IMR-90 (cell line): Measurements from ENCODE around the gene PLA2G12B. TPM values are rescaled to one million over a fixed set of nuclear protein-coding genes. Genes with fewer than 3 reads are reported as not detected.

Experiments
- ATAC-seq: fragments of 200-7000 bp; cut with Tn5 transposase; 2 replicates; pipeline ENCODE4 v1.9.1; 2020; ENCODE audit warnings: low read depth, mild to moderate bottlenecking, moderate library complexity
- BruUV-seq: library from RNA; stranded (reverse); fragments of 400-500 nt; replicated peaks from 2 replicates; lab custom pipeline; 2021; lab: Mats Ljungman, UMichigan
- CTCF ChIA-PET: fragments of 300-600 bp; formaldehyde crosslinking; extraction: SDS; loops from one replicate; lab custom pipeline; 2021; ENCODE audit warnings: antibody characterized with exemption; lab: Yijun Ruan, JAX
- POLR2A ChIA-PET: fragments of 300-600 bp; sonication (Branson Sonifier 250); formaldehyde crosslinking; loops from one replicate; lab custom pipeline; 2022; ENCODE audit warnings: antibody characterized with exemption; ENCODE audit not compliant: unreplicated experiment; lab: Charles Lee
- DNase-seq: peaks from one replicate; pipeline ENCODE4 v3.0.0; 2013
- H2AFZ ChIP-seq: replicated peaks from 2 replicates; pipeline ENCODE3; 2013; ENCODE audit warnings: low read length, mild to moderate bottlenecking; ENCODE audit not compliant: poor library complexity
- H2AK5ac ChIP-seq: 2 replicates; pipeline ENCODE4 v1.6.1; 2013; ENCODE audit warnings: low read depth, low read length, inconsistent platforms
- H2AK9ac ChIP-seq: replicated peaks from 2 replicates; pipeline ENCODE3; 2013; ENCODE audit warnings: mild to moderate bottlenecking, low read depth, low read length, moderate library complexity; ENCODE audit not compliant: poor library complexity
- H2BK120ac ChIP-seq: 2 replicates; pipeline ENCODE4 v1.6.1; 2013; ENCODE audit warnings: low read depth, low read length, inconsistent platforms
- H2BK15ac ChIP-seq: 3 replicates; pipeline ENCODE4 v1.6.1; 2013; ENCODE audit warnings: low read depth, low read length, inconsistent platforms
- H2BK20ac ChIP-seq: 2 replicates; pipeline ENCODE4 v1.6.1; 2013; ENCODE audit warnings: low read depth, mild to moderate bottlenecking, inconsistent platforms, low read length, moderate library complexity
- H2BK5ac ChIP-seq: 2 replicates; pipeline ENCODE4 v1.6.1; 2013; ENCODE audit warnings: mild to moderate bottlenecking, low read depth, low read length, inconsistent platforms; ENCODE audit not compliant: poor library complexity, severe bottlenecking
- H3K14ac ChIP-seq: replicated peaks from 2 replicates; pipeline ENCODE4 v1.6.1; 2013; ENCODE audit warnings: low read depth, low read length, inconsistent platforms
- H3K18ac ChIP-seq: 2 replicates; pipeline ENCODE4 v1.6.1; 2013; ENCODE audit warnings: low read depth, low read length, control low read depth
- H3K23ac ChIP-seq: 2 replicates; pipeline ENCODE4 v1.6.1; 2013; ENCODE audit warnings: low read depth, low read length, inconsistent platforms
- H3K27ac ChIP-seq: 2 replicates; pipeline ENCODE4 v1.5.1; 2013; ENCODE audit warnings: mild to moderate bottlenecking, control low read depth, low read length; ENCODE audit not compliant: insufficient read depth
- H3K27me3 ChIP-seq: 2 replicates; pipeline ENCODE4 v1.6.1; 2013; ENCODE audit warnings: low read length; ENCODE audit not compliant: control insufficient read depth, insufficient read depth
- H3K36me3 ChIP-seq: 2 replicates; pipeline ENCODE4 v1.6.1; 2013; ENCODE audit warnings: low read length, mixed read lengths; ENCODE audit not compliant: control insufficient read depth, insufficient read depth
- H3K4ac ChIP-seq: 2 replicates; pipeline ENCODE4 v1.6.1; 2013; ENCODE audit warnings: low read depth, low read length, inconsistent platforms
- H3K4me1 ChIP-seq: 2 replicates; pipeline ENCODE4 v1.6.1; 2013; ENCODE audit warnings: low read length, mixed read lengths; ENCODE audit not compliant: control insufficient read depth, insufficient read depth
- H3K4me2 ChIP-seq: 2 replicates; pipeline ENCODE4 v1.6.1; 2013; ENCODE audit warnings: low read depth, mild to moderate bottlenecking, control low read depth, low read length, moderate library complexity
- H3K4me3 ChIP-seq: 2 replicates; pipeline ENCODE4 v1.5.1; 2013; ENCODE audit warnings: low read depth, mild to moderate bottlenecking, control low read depth, low read length, moderate library complexity; ENCODE audit not compliant: insufficient read depth
- H3K56ac ChIP-seq: 2 replicates; pipeline ENCODE4 v1.6.1; 2013; ENCODE audit warnings: low read length, inconsistent platforms; ENCODE audit not compliant: insufficient read depth; ENCODE audit errors: extremely low read depth
- H3K79me1 ChIP-seq, 2 experiments: 2 replicates each; pipeline ENCODE4 v1.6.1; 2013; ENCODE audit warnings: low read length in 2 of 2, inconsistent platforms in 1 of 2, low read depth in 1 of 2
- H3K9ac ChIP-seq: 2 replicates; pipeline ENCODE4 v1.6.1; 2013; ENCODE audit warnings: low read depth, low read length, control low read depth
- H3K9me1 ChIP-seq: 2 replicates; pipeline ENCODE4 v1.6.1; 2013; ENCODE audit warnings: low read length, inconsistent platforms; ENCODE audit not compliant: insufficient read depth
- H3K9me3 ChIP-seq: 2 replicates; pipeline ENCODE4 v1.6.1; 2013; ENCODE audit warnings: low read length; ENCODE audit not compliant: control insufficient read depth, insufficient read depth
- H4K20me1 ChIP-seq: 2 replicates; pipeline ENCODE4 v1.6.1; 2013; ENCODE audit warnings: low read length, inconsistent platforms; ENCODE audit not compliant: insufficient read depth
- H4K5ac ChIP-seq: 2 replicates; pipeline ENCODE4 v1.6.1; 2013; ENCODE audit warnings: mild to moderate bottlenecking, low read depth, low read length, control low read depth
- H4K8ac ChIP-seq, 2 experiments: 2 replicates each; pipeline ENCODE4 v1.6.1; 2013; ENCODE audit warnings: low read depth in 2 of 2, low read length in 2 of 2, control low read depth in 1 of 2, inconsistent platforms in 1 of 2
- H4K91ac ChIP-seq: 2 replicates; pipeline ENCODE4 v1.6.1; 2013; ENCODE audit warnings: low read depth, low read length, inconsistent platforms; ENCODE audit not compliant: insufficient read depth
- BHLHE40 ChIP-seq: fragments of 150-350 bp; IDR thresholded peaks from 2 replicates; pipeline ENCODE4 v1.6.1; 2016; ENCODE audit warnings: mild to moderate bottlenecking, low read depth, low read length
- CHD1 ChIP-seq: IDR thresholded peaks from 2 replicates; pipeline ENCODE4 v1.6.1; 2012; ENCODE audit warnings: low read depth, low read length, improper control_type of control experiment
- MAFK ChIP-seq: IDR thresholded peaks from 2 replicates; pipeline ENCODE4 v1.6.1; 2012; ENCODE audit warnings: low read depth, low read length, improper control_type of control experiment
- MAZ ChIP-seq: IDR thresholded peaks from 2 replicates; pipeline ENCODE4 v1.6.1; 2012; ENCODE audit warnings: low read depth, mild to moderate bottlenecking, low read length, improper control_type of control experiment, moderate library complexity, borderline replicate concordance
- MXI1 ChIP-seq: IDR thresholded peaks from 2 replicates; pipeline ENCODE4 v1.6.1; 2012; ENCODE audit warnings: low read depth, mild to moderate bottlenecking, low read length, moderate library complexity, borderline replicate concordance
- RAD21 ChIP-seq: IDR thresholded peaks from 2 replicates; pipeline ENCODE4 v1.6.1; 2012; ENCODE audit warnings: low read length, improper control_type of control experiment
- RCOR1 ChIP-seq: IDR thresholded peaks from 2 replicates; pipeline ENCODE4 v1.6.1; 2012; ENCODE audit warnings: mild to moderate bottlenecking, low read length, improper control_type of control experiment; ENCODE audit not compliant: insufficient replicate concordance
- RFX5 ChIP-seq: IDR thresholded peaks from 2 replicates; pipeline ENCODE4 v1.8.0; 2012; ENCODE audit warnings: low read depth, mild to moderate bottlenecking, low read length, moderate library complexity
- SMC3 ChIP-seq: fragments of 150-350 bp; IDR thresholded peaks from 2 replicates; pipeline ENCODE4 v1.6.1; 2016; ENCODE audit warnings: low read depth, mild to moderate bottlenecking, antibody characterized with exemption, low read length, moderate library complexity
- WGBS, 2 experiments: methylation state at CpG; one replicate each; pipeline versions ENCODE4 v1.1.5 to v1.1.7; 2013; ENCODE audit warnings: missing lambda C conversion rate in 2 of 2; ENCODE audit not compliant: insufficient read length in 1 of 2; ENCODE audit errors: extremely low coverage in 2 of 2; 5-methylcytosine and 5-hydroxymethylcytosine counted together
- dilution Hi-C: fragments of 300-500 bp; cut with HindIII; formaldehyde crosslinking; loops from one replicate; pipeline ENCODE4 v1.14.3; 2018; ENCODE audit warnings: low sequenced_read_pairs; ENCODE audit not compliant: unreplicated experiment
- in situ Hi-C: fragments of 300-500 bp; cut with MboI; formaldehyde crosslinking; loops from 3 replicates; pipeline ENCODE4 v1.14.3; 2019; ENCODE audit warnings: low sequenced_read_pairs, inconsistent platforms, mixed read lengths
- intact Hi-C: fragments of 100-400 bp; cut with micrococcal nuclease; formaldehyde crosslinking; loops from 2 replicates; pipeline ENCODE4 v1.10.0; 2022
- polyA plus RNA-seq, 3 experiments: library from polyadenylated mRNA; depleted of rRNA; stranded (reverse); fragments of >200 nt; gene quantifications; 2 replicates each; pipeline ENCODE4 v1.2.3, GENCODE V29; 2012; ENCODE audit warnings: low replicate concordance in 1 of 3
- total RNA-seq: library from RNA; depleted of rRNA; stranded (reverse); fragments of >200 nt; gene quantifications from 2 replicates; pipeline ENCODE4 v1.2.3, GENCODE V29; 2012
- TF ChIP-seq, protein P1 (sequence below): fragments of 150-350 bp; IDR thresholded peaks from 2 replicates; pipeline ENCODE4 v1.6.1; 2017; ENCODE audit warnings: mild to moderate bottlenecking, antibody characterized with exemption, low read length, low read depth
- TF ChIP-seq, protein P2 (sequence below): conservative IDR thresholded peaks from 2 replicates; pipeline ENCODE4 v1.5.1; 2012; ENCODE audit warnings: mild to moderate bottlenecking, low read depth, low read length, improper control_type of control experiment

PLA2G12B gene
- total and polyA plus RNA-seq, 2 of the 4 experiments (the other 2 are of a cell fraction): not detected

DNA sequence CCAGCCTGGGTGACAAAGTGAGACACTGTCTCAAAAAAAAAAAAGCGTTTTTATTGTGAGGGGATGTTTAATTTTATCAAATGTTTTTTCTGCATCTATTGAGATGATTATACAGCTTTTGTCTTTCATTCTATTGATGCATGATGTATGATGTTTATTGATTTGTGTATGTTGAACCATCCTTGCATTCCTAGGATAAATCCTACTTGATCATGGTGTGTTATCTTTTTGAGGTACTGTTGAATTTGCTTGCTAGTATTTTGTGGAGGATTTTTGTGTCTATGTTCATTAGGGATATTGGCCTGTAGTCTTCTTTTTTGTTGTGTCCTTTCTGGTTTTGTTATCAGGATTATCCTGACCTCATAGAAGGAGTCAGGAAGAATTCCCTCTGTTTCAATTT lies 22.3 kb upstream of the PLA2G12B start:
- Histone ChIP-seq H4K8ac (no peak overlapping the region), H2AFZ (no peak overlapping the region), H3K9me1 (no peaks in the 10 kb centered on the region), H4K5ac (no peak overlapping the region), H3K79me1 (no peaks in the 10 kb centered on the region), H3K36me3 (no peaks in the 10 kb centered on the region), H2AK5ac (no peak overlapping the region), H3K4me2 (no peak overlapping the region), H2BK5ac (no peak overlapping the region), H2AK9ac (no peak overlapping the region), H3K9ac (no peak overlapping the region), H3K4ac (no peak overlapping the region), H3K23ac (no peak overlapping the region), H3K4me1 (no peaks in the 10 kb centered on the region), H2BK20ac (no peak overlapping the region), H4K91ac (no peak overlapping the region), H2BK120ac (no peak overlapping the region), H3K4me3 (no peak overlapping the region), H3K18ac (no peak overlapping the region), H3K27ac (no peak overlapping the region), H3K27me3 (no peaks in the 10 kb centered on the region), H3K9me3 (peaks cover 6% of the 10 kb centered on the region), H3K56ac (no peak overlapping the region), H2BK15ac (no peak overlapping the region), H3K14ac (no peak overlapping the region), H4K20me1 (no peaks in the 10 kb centered on the region; the same call in 1 of the 2 replicates)
- dilution Hi-C loops (no loop called here), intact Hi-C loops (no loop called here), in situ Hi-C loops (no loop called here)
- no peak for TF ChIP-seq MAZ
- no peak for TF ChIP-seq RAD21
- no peak for TF ChIP-seq CHD1
- TF ChIP-seq SMC3: no peak
- TF ChIP-seq RCOR1: no peak
- TF ChIP-seq BHLHE40: no peak
- no peak for TF ChIP-seq RFX5
- no peak for TF ChIP-seq MAFK
- TF ChIP-seq, protein P1, sequence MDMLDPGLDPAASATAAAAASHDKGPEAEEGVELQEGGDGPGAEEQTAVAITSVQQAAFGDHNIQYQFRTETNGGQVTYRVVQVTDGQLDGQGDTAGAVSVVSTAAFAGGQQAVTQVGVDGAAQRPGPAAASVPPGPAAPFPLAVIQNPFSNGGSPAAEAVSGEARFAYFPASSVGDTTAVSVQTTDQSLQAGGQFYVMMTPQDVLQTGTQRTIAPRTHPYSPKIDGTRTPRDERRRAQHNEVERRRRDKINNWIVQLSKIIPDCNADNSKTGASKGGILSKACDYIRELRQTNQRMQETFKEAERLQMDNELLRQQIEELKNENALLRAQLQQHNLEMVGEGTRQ: no peak
- TF ChIP-seq MXI1: no peak
- TF ChIP-seq, protein P2, sequence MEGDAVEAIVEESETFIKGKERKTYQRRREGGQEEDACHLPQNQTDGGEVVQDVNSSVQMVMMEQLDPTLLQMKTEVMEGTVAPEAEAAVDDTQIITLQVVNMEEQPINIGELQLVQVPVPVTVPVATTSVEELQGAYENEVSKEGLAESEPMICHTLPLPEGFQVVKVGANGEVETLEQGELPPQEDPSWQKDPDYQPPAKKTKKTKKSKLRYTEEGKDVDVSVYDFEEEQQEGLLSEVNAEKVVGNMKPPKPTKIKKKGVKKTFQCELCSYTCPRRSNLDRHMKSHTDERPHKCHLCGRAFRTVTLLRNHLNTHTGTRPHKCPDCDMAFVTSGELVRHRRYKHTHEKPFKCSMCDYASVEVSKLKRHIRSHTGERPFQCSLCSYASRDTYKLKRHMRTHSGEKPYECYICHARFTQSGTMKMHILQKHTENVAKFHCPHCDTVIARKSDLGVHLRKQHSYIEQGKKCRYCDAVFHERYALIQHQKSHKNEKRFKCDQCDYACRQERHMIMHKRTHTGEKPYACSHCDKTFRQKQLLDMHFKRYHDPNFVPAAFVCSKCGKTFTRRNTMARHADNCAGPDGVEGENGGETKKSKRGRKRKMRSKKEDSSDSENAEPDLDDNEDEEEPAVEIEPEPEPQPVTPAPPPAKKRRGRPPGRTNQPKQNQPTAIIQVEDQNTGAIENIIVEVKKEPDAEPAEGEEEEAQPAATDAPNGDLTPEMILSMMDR: no peak
- ATAC-seq (no peak), DNase-seq (no peak)
- ChIA-PET POLR2A (no interaction called here), CTCF (no interaction called here)
- BruUV-seq: no TSS peak
- no CpG with 5 or more reads among the region's 1 CpG for WGBS, 2 experiments
